Heart left ventricle (tissue), 16 donors: ENCODE measurements around the gene TUT7. TPM values are rescaled to one million over a fixed set of nuclear protein-coding genes. Genes with fewer than 3 reads are reported as not detected.
A peak's percentile ranks its signal among the peaks of the same experiment; 100 is the strongest.

Experiments
- ATAC-seq, 4 donors: fragments of 200-7000 bp; cut with Tn5 transposase; one replicate each; pipeline ENCODE4 v1.9.1; 2020 to 2022; ENCODE audit warnings: moderate library complexity in 4 of 4, mild to moderate bottlenecking in 3 of 4, moderate number of reproducible peaks in 1 of 4
- DNase-seq, 5 donors: peaks; one replicate each; pipeline ENCODE4 v3.0.0-alpha.2; 2020
- H3K27ac ChIP-seq, 12 donors: fragments of 200-600 bp; sonication (generic) in 4 of 12; one replicate each; pipeline versions ENCODE4 v1.5.0 to v1.8.0; 2016 to 2022; ENCODE audit warnings: mild to moderate bottlenecking in 2 of 12
- H3K27me3 ChIP-seq, 9 donors: fragments of 200-600 bp; sonication (generic) in 2 of 9; one replicate each; pipeline versions ENCODE4 v1.5.1 to v1.8.0; 2016 to 2022; ENCODE audit warnings: mild to moderate bottlenecking in 3 of 9
- H3K36me3 ChIP-seq, 9 donors: fragments of 200-600 bp; sonication (generic) in 2 of 9; one replicate each; pipeline versions ENCODE4 v1.5.0 to v1.8.0; 2018 to 2022; ENCODE audit warnings: mild to moderate bottlenecking in 2 of 9
- H3K4me1 ChIP-seq, 12 donors: fragments of 200-600 bp; sonication (generic) in 4 of 12; one replicate each; pipeline versions ENCODE4 v1.5.0 to v1.8.0; 2016 to 2022; ENCODE audit warnings: mild to moderate bottlenecking in 3 of 12
- H3K4me3 ChIP-seq, 12 donors: fragments of 200-600 bp; sonication (generic) in 4 of 12; one replicate each; pipeline versions ENCODE4 v1.5.0 to v1.8.0; 2017 to 2022; ENCODE audit warnings: mild to moderate bottlenecking in 9 of 12, moderate library complexity in 4 of 12
- H3K9me3 ChIP-seq, 12 donors: fragments of 200-600 bp; sonication (generic) in 4 of 12; one replicate each; pipeline versions ENCODE4 v1.5.0 to v1.8.0; 2016 to 2022; ENCODE audit warnings: mild to moderate bottlenecking in 1 of 12
- POLR2A ChIP-seq, 2 donors: fragments of 450-650 bp; IDR thresholded peaks; one replicate each; pipeline ENCODE4 v1.6.1; 2017; ENCODE audit warnings: antibody characterized with exemption in 2 of 2, mild to moderate bottlenecking in 2 of 2, moderate library complexity in 2 of 2
- WGBS, 4 donors: extraction: QIAGEN DNeasy Blood & Tissue Kit in 2 of 4; methylation state at CpG; one replicate each; pipeline versions ENCODE4 v1.1.5 to v1.1.7; 2013 to 2018; 5-methylcytosine and 5-hydroxymethylcytosine counted together
- intact Hi-C, 10 donors: fragments of 100-400 bp; cut with DNase I; formaldehyde crosslinking; loops; one replicate each; pipeline versions ENCODE4 v1.11.1 to v1.14.2; 2022
- polyA plus RNA-seq, 2 donors: library from polyadenylated mRNA; stranded (reverse); fragments of 200-250 nt; gene quantifications; one replicate each; pipeline ENCODE4 v1.2.3, GENCODE V29; 2013
- total RNA-seq, 9 donors: library from RNA; depleted of rRNA in 2 of 9; stranded (reverse); fragments of >200 nt in 2 of 9; fragmentation: NEBNext Ultra II Directional in 3 of 9; extraction: Animal tissue kit (Norgen Biotek cat#: 25700) in 3 of 9; gene quantifications; one replicate each; pipeline versions ENCODE4 v1.1.0 to v1.2.4, GENCODE V29; 2016 to 2023
- TF ChIP-seq, protein P1 (sequence below), 12 donors: fragments of 200-600 bp; sonication (generic) in 4 of 12; IDR thresholded peaks; one replicate each; pipeline versions ENCODE4 v1.5.0 to v1.8.0; 2018 to 2022; ENCODE audit warnings: antibody characterized with exemption in 12 of 12, mild to moderate bottlenecking in 5 of 12
- donor health status: ischemic (EF 13 %, LVEDD 7.1; RV severe dilation, severe dysfunction).
- donor health status: healthy with polysubstance abuse.
- donor health status: DM: no; HTN: yes; CAD: no.
- donor health status: DM: no; HTN: no; CAD: no.
- donor health status: ischemic (EF 25% LVEDD 6.9; RV normal size, moderate dysfunction).
- donor health status: ischemic (EF 25% LVEDD 5.7; RV mildly dilated, moderate dysfunction).
- donor health status: healthy.
- donor health status: DM: yes; HTN: yes; CAD: no.
- donor health status: ischemic (EF 35%, LVEDD 5.7; RV mildly dilated, moderate dysfunction).
- donor health status: nonischemic (EF 11% LVEDD 7.7; RV severe dilation, severe dysfunction).
- donor health status: DM: yes; HTN: yes; CAD: no.
- donor health status: PGD.
- donor health status: ischemic (EF 29% LVEDD 5.4; RV normal size, mild dysfunction).
- donor health status: nonischemic (EF 23%, LVEDD 6.1; RV moderate dilation, normal function).

Gene TUT7
- total and polyA plus RNA-seq, 11 donors, result 7.7 to 31.0 (median 12.1) TPM

DNA sequence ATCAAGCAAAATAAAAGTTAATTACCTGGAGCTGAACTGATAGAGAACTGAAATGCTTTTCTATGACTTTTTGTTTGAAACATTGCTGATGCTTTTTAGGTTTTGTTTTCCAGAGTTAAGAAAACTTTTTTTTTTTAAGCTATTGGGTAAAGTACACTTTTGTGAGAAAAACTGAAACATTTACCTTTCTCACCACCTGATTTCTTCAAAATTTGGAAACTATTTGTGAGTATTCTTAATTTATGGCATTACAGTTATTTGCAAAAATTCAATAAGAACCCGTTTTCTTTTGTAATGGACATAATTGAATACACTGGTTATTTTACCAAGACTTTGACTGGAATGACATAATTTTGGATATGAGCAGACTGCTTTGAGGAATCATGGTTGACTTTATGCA lies 101.3 kb downstream of the TUT7 start:
- H3K4me3 ChIP-seq, result no peak overlapping the region
- peaks cover 0 to 6% (median 0%) of the 10 kb centered on the region in 12 donors for H3K4me1 ChIP-seq
- WGBS, 4 donors, result 94 to 100% (median 97%) methylated on average over 1 of the region's 1 CpG
- ATAC-seq (no peak), DNase-seq (no peak)
- no peaks in the 10 kb centered on the region for H3K36me3 ChIP-seq
- TF ChIP-seq POLR2A (IDR thresholded peaks at IDR 0.05), result no peak
- no peaks in the 10 kb centered on the region for H3K27me3 ChIP-seq
- intact Hi-C loops, result loop anchor here in 1 of 10 donors (10.0 kb wide), 1 partner anchor 48 kb away; no protein-coding TSS in a partner anchor
- H3K27ac ChIP-seq, result no peak overlapping the region
- H3K9me3 ChIP-seq, result peaks cover 0 to 10% (median 0%) of the 10 kb centered on the region in 12 donors

DNA sequence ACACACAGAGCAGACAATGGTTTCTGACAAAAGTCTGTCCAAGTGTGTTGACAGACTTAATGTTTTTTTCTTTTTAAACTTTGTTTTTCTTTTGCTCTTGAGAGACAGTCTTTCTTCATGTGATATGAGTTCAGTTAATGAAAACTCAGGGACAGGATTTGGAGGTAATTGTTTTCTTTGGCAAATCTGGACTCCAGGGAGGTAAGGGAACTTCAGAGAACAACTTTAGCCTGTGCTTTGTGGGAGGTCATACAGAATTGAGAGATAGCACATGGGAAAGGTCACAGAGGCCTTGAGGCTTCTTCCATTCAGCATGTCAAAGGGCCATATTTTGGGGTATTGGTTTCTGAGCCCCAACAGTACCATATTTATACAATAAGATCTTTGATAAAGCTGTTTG lies 104.1 kb downstream of the TUT7 start:
- intact Hi-C loops, result loop anchor here in 1 of 10 donors (10.0 kb wide), 1 partner anchor 45 kb away; no protein-coding TSS in a partner anchor
- H3K4me3 ChIP-seq, result no peak overlapping the region
- H3K27me3 ChIP-seq, result no peaks in the 10 kb centered on the region
- H3K9me3 ChIP-seq, result peaks cover 0 to 10% (median 0%) of the 10 kb centered on the region in 12 donors
- no peaks in the 10 kb centered on the region for H3K36me3 ChIP-seq
- peaks cover 0 to 7% (median 0%) of the 10 kb centered on the region in 12 donors for H3K4me1 ChIP-seq
- DNase-seq (no peak), ATAC-seq (no peak)
- H3K27ac ChIP-seq, result no peak overlapping the region
- TF ChIP-seq, protein P1, sequence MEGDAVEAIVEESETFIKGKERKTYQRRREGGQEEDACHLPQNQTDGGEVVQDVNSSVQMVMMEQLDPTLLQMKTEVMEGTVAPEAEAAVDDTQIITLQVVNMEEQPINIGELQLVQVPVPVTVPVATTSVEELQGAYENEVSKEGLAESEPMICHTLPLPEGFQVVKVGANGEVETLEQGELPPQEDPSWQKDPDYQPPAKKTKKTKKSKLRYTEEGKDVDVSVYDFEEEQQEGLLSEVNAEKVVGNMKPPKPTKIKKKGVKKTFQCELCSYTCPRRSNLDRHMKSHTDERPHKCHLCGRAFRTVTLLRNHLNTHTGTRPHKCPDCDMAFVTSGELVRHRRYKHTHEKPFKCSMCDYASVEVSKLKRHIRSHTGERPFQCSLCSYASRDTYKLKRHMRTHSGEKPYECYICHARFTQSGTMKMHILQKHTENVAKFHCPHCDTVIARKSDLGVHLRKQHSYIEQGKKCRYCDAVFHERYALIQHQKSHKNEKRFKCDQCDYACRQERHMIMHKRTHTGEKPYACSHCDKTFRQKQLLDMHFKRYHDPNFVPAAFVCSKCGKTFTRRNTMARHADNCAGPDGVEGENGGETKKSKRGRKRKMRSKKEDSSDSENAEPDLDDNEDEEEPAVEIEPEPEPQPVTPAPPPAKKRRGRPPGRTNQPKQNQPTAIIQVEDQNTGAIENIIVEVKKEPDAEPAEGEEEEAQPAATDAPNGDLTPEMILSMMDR (IDR thresholded peaks at IDR 0.05), result no peak
- no peak for TF ChIP-seq POLR2A (IDR thresholded peaks at IDR 0.05)

DNA sequence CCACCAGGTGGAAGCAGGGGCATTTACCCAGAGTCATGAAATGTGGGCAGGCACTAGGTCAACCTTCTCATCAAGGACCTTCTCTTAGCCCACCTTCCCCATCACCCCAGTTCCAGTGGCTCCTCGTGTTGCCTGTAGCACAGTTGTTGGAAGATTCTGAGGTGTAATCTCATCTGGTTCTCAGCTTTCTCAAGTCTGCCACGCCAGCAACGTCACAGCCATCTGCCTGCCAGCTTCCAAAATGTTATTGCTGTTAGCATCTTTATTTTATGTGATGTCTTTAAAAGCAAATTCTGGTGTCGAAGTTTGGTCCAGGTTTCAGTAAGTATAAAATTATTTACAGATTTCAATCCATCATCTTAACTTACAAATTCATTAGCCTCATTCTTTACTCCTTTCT lies 105.5 kb downstream of the TUT7 start:
- intact Hi-C loops, result no loop called here
- Histone ChIP-seq H3K4me1 (peaks cover 0 to 7% (median 0%) of the 10 kb centered on the region in 12 donors), H3K27ac (no peak overlapping the region), H3K36me3 (no peaks in the 10 kb centered on the region), H3K27me3 (no peaks in the 10 kb centered on the region), H3K9me3 (peaks cover 0 to 10% (median 0%) of the 10 kb centered on the region in 12 donors), H3K4me3 (no peak overlapping the region)
- ATAC-seq, result no peak
- no peak for DNase-seq
- 91 to 94% (median 92%) methylated on average over 4 of the region's 4 CpGs for WGBS, 4 donors
- TF ChIP-seq, protein P1 (IDR thresholded peaks at IDR 0.05), result no peak
- TF ChIP-seq POLR2A (IDR thresholded peaks at IDR 0.05), result no peak

DNA sequence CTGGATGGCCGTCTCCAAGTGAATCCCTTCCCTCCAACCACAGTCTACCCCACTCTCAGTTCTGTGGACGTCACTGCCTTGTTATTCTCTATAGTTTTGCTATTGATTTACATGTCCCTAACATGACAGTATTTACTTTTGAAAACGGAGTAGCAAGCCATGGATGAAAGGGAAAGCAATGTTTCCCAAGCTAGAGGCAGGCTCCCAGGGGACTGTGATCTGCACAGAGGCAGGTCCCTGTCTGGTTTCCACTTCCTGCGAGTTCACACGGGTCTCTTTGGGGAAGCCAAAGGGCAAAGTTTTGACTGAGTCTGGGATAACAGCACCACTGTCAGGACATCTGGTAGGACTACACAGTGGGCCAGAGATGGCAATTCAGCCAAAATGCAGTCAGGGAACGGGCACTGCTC lies 107.5 kb downstream of the TUT7 start:
- Histone ChIP-seq H3K4me3 (peak overlapping the region in 8 of 12 donors; percentile 11 to 39 (median 25)), H3K36me3 (no peaks in the 10 kb centered on the region), H3K9me3 (no peaks in the 10 kb centered on the region), H3K27me3 (no peaks in the 10 kb centered on the region), H3K4me1 (peaks cover 0 to 10% (median 0%) of the 10 kb centered on the region in 12 donors), H3K27ac (peak overlapping the region in 7 of 12 donors; percentile 2 to 62 (median 42))
- 43 to 55% (median 46%) methylated on average over 6 of the region's 6 CpGs for WGBS, 4 donors
- TF ChIP-seq, protein P1 (IDR thresholded peaks at IDR 0.05), result peak in 6 of 12 donors; percentile 15 to 47 (median 22)
- TF ChIP-seq POLR2A (IDR thresholded peaks at IDR 0.05), result no peak
- intact Hi-C loops, result no loop called here
- DNase-seq, result peak in 4 of 5 donors; percentile 62 to 76 (median 70)
- ATAC-seq, result peak; percentile 51 to 80 (median 68)

DNA sequence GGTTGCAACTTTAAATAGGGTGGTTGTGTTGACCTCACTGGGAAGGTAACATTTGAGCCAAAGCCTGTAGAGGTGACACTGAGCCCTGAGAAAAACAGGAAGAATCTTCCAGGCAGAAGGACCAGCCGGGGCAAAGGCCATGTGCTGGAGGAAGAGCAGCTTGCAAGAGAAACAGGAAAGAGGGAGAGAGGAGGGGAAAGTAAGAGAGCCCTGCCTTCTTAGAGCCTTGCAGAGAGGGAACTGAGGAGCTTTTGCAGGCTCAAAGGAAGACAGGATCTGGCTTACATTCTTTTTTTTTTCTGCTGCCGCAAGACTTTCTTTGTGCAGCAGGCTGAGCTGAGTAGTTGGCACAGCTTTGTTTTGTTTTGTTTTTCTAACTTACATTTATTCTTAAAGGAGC lies 112.1 kb downstream of the TUT7 start:
- 34 to 54% (median 48%) methylated on average over 2 of the region's 2 CpGs for WGBS, 4 donors
- H3K27ac ChIP-seq, result peak overlapping the region in 2 of 12 donors; percentile 13 to 23
- ATAC-seq, result no peak

More for the DNA sequence above, 112.1 kb downstream of the TUT7 start:
- peaks cover 0 to 15% (median 0%) of the 10 kb centered on the region in 12 donors for H3K4me1 ChIP-seq
- peak in 1 of 5 donors; percentile 33 for DNase-seq
- TF ChIP-seq POLR2A (IDR thresholded peaks at IDR 0.05), result no peak
- intact Hi-C loops, result loop anchor here in 1 of 10 donors (5.0 kb wide), 1 partner anchor 40 kb away; no protein-coding TSS in a partner anchor
- no peak overlapping the region for H3K4me3 ChIP-seq
- no peaks in the 10 kb centered on the region for H3K27me3 ChIP-seq
- H3K9me3 ChIP-seq, result no peaks in the 10 kb centered on the region
- no peaks in the 10 kb centered on the region for H3K36me3 ChIP-seq
